PFSK-1 (cell line): ENCODE data around the gene BNIPL.

ENCODE experiments used
- FOXP2 ChIP-seq: optimal IDR thresholded peaks from 2 replicates; pipeline ENCODE3; 2011; ENCODE audit warnings: borderline replicate concordance, control low read depth, inconsistent platforms; ENCODE audit not compliant: insufficient read depth; ENCODE audit errors: extremely low read length, extremely low read depth
- POLR2AphosphoS5 ChIP-seq: IDR thresholded peaks from 2 replicates; pipeline ENCODE4 v1.6.1; 2012; ENCODE audit warnings: low read depth, mild to moderate bottlenecking, control low read depth, low read length, moderate library complexity
- REST ChIP-seq, 2 experiments: IDR thresholded peaks; 2 replicates each; pipeline versions ENCODE4 v1.6.1 to v1.8.0; 2011 to 2012; ENCODE audit warnings: low read depth in 2 of 2, low read length in 2 of 2, control low read depth in 1 of 2, inconsistent platforms in 1 of 2, mild to moderate bottlenecking in 1 of 2, moderate library complexity in 1 of 2; ENCODE audit not compliant: insufficient read depth in 1 of 2
- SIN3A ChIP-seq: IDR thresholded peaks from 2 replicates; pipeline ENCODE4 v1.6.1; 2012; ENCODE audit warnings: mild to moderate bottlenecking, low read length, moderate library complexity, borderline replicate concordance; ENCODE audit not compliant: insufficient read depth
- TAF1 ChIP-seq: IDR thresholded peaks from 2 replicates; pipeline ENCODE4 v1.6.1; 2012; ENCODE audit warnings: low read length, control low read depth, borderline replicate concordance; ENCODE audit not compliant: insufficient read depth

The BNIPL gene

GRCh38 chr1:151009206-151009587 is 27.2 kb upstream of the BNIPL start:
- TF ChIP-seq SIN3A (no peak), REST (IDR thresholded peaks at IDR 0.05; ENCODE audit: insufficient read depth in 1 of 2, low read depth in 2 of 2, low read length in 2 of 2) (no peak)

- no peak for TF ChIP-seq TAF1
- no peak for TF ChIP-seq REST (IDR thresholded peaks at IDR 0.05; ENCODE audit: insufficient read depth in 1 of 2, low read depth in 2 of 2, low read length in 2 of 2)
- no peak for TF ChIP-seq FOXP2
- TF ChIP-seq POLR2AphosphoS5 = no peak
- TF ChIP-seq SIN3A = no peak
Observed at GRCh38 chr1:151009674-151010345, 26.6 kb upstream of the BNIPL start.

GRCh38 chr1:151010346-151010726 is 26.1 kb upstream of the BNIPL start:
- TF ChIP-seq TAF1 = no peak
- no peak for TF ChIP-seq REST (IDR thresholded peaks at IDR 0.05; ENCODE audit: insufficient read depth in 1 of 2, low read depth in 2 of 2, low read length in 2 of 2)

- TF ChIP-seq SIN3A (no peak), FOXP2 (no peak), TAF1 (no peak), REST (IDR thresholded peaks at IDR 0.05; ENCODE audit: insufficient read depth in 1 of 2, low read depth in 2 of 2, low read length in 2 of 2) (no peak)
Observed at GRCh38 chr1:151011154-151011850, 25.1 kb upstream of the BNIPL start.
